ENCODE data around the gene WDFY1.

Gene WDFY1

DNA sequence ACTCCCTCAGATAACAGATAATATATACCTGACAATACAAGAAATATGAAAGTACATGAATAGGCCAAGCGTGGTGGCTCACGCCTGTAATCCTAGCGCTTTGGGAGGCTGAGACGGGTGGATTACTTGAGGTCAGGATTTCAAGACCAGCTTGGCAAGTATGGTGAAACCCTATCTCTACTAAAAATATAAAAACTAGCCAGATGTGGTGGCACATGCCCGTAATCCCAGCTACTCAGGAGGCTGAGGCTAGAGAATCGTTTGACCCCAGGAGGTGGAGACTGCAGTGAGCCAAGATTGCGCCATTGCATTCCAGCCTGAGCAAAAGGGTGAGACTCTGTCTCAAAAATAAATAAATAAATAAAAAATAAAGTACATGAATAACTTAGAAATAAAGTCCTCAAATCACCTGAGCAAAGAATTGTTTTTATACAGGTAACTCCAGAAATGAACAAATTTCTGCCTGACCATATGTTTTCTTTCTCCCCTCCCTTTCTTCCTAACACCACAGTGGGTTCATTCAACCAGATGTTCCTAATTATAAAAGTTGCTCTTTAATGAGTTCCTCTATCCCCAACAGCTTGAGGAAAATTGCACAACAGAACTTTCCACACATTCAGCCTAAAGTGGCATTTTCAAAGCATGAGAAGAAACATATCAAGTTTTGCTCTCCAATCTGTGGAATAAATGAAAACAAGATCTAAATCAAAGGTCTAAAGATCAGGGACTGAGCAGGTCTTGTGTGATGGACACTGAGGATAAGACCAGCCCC is 74.1 kb downstream of the WDFY1 start:
- Mint-ChIP-seq H3K4me3 (no peak overlapping the region), H3K4me1 (no peaks in the 10 kb centered on the region), H3K9me3 (no peaks in the 10 kb centered on the region), H3K27ac (peak overlapping the region; percentile 68), H3K27me3 (ENCODE audit: low read depth, poor library complexity) (peaks cover 4% of the 10 kb centered on the region), H3K36me3 (ENCODE audit: low read depth) (peaks cover 38% of the 10 kb centered on the region)
- no peak for TF ChIP-seq CTCF (IDR thresholded peaks at IDR 0.05)
- DNase-seq: no peak

GRCh38 chr2:223868005-223868404 is 77.1 kb downstream of the WDFY1 start:
- no peak for DNase-seq
- peaks cover 8% of the 10 kb centered on the region for H3K27me3 Mint-ChIP-seq (ENCODE audit: low read depth, poor library complexity)
- no peak for TF ChIP-seq CTCF (IDR thresholded peaks at IDR 0.05)
- no peak overlapping the region for H3K27ac Mint-ChIP-seq
- peaks cover 21% of the 10 kb centered on the region for H3K36me3 Mint-ChIP-seq (ENCODE audit: low read depth)
- H3K4me3 Mint-ChIP-seq: no peak overlapping the region
- H3K9me3 Mint-ChIP-seq: no peaks in the 10 kb centered on the region
- H3K4me1 Mint-ChIP-seq: no peaks in the 10 kb centered on the region

DNA sequence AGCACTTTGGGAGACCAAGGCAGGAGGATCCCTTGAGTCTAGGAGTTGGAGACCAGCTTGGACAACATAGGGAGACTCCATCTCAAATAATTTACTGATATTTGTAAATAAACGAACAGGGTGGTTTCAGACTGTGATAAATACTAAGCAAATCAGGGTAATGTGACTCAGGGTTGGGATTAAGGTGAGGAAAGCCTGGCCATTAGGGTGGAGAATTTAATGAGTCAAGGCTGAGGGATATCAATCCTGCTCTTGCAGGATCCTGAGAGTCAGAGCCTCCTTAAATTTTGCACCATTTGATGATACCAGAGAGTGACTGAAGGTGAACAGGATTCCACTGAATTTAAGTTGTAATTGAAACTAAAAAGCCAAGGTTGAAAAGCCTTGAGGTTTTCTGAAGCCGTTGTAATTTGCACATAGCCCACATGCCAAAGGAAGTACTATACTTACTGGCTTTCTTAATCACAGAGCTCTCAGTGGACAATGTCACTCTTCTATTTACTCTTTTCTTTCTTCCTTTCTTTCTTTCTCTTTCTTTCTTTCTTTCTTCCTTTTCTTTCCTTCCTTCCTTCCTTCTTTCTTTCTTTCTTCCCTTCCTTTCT is 79.1 kb downstream of the WDFY1 start:
- H3K4me1 Mint-ChIP-seq: no peaks in the 10 kb centered on the region
- TF ChIP-seq CTCF (IDR thresholded peaks at IDR 0.05): no peak
- peaks cover 4% of the 10 kb centered on the region for H3K27me3 Mint-ChIP-seq (ENCODE audit: low read depth, poor library complexity)
- H3K9me3 Mint-ChIP-seq: no peaks in the 10 kb centered on the region
- no peak for DNase-seq
- peaks cover 11% of the 10 kb centered on the region for H3K36me3 Mint-ChIP-seq (ENCODE audit: low read depth)
- H3K4me3 Mint-ChIP-seq: no peak overlapping the region
- H3K27ac Mint-ChIP-seq: no peak overlapping the region

GRCh38 chr2:223865124-223865523 is 80.0 kb downstream of the WDFY1 start:
- TF ChIP-seq CTCF (IDR thresholded peaks at IDR 0.05): no peak
- no peak for DNase-seq
- peaks cover 5% of the 10 kb centered on the region for H3K36me3 Mint-ChIP-seq (ENCODE audit: low read depth)
- peak overlapping the region; percentile 5 for H3K27ac Mint-ChIP-seq
- H3K9me3 Mint-ChIP-seq: no peaks in the 10 kb centered on the region
- no peak overlapping the region for H3K4me3 Mint-ChIP-seq
- H3K4me1 Mint-ChIP-seq: no peaks in the 10 kb centered on the region
- H3K27me3 Mint-ChIP-seq (ENCODE audit: low read depth, poor library complexity): peaks cover 4% of the 10 kb centered on the region

DNA sequence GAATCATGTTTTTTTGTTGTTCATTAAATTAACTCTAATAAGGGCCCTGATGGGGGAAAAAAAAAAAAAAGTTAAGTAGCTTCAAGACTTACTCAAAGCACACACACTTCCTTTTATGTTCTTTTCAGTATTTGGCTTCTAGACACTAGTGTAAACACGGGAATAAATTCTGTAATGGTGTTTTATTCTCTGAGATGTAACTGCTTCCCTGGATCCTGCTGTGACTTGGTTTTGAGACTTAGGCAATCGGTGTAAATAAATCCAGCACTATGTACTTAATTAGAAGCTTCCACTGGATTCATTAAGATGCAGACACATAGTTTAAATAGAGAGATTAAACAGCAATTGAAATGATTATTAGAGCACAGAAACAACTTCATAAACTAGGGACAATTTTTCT is 81.6 kb downstream of the WDFY1 start:
- H3K27ac Mint-ChIP-seq: no peak overlapping the region
- peaks cover 4% of the 10 kb centered on the region for H3K27me3 Mint-ChIP-seq (ENCODE audit: low read depth, poor library complexity)
- no peaks in the 10 kb centered on the region for H3K4me1 Mint-ChIP-seq

More for the DNA sequence above, 81.6 kb downstream of the WDFY1 start:
- H3K9me3 Mint-ChIP-seq: no peaks in the 10 kb centered on the region
- H3K4me3 Mint-ChIP-seq: no peak overlapping the region
- DNase-seq: no peak
- H3K36me3 Mint-ChIP-seq (ENCODE audit: low read depth): no peaks in the 10 kb centered on the region
- no peak for TF ChIP-seq CTCF (IDR thresholded peaks at IDR 0.05)

Measured in nephron progenitor cell (in vitro differentiated cells).